GM12892 (cell line): Measurements from ENCODE around the gene LDB3. TPM values are rescaled to one million over a fixed set of nuclear protein-coding genes. Genes with fewer than 3 reads are reported as not detected.

ENCODE experiments used
- DNase-seq: peaks from one replicate; pipeline ENCODE4 v3.0.0; 2011; ENCODE audit not compliant: insufficient read length
- FAIRE-seq: peaks from 2 replicates; lab custom pipeline; 2011; peaks lifted over from hg19 to GRCh38; lab: Jason Lieb, UNC
- POLR2A ChIP-seq: IDR thresholded peaks from 2 replicates; pipeline ENCODE4 v1.6.1; 2011; ENCODE audit warnings: low read depth, low read length, control low read depth
- POLR2AphosphoS5 ChIP-seq: IDR thresholded peaks from 2 replicates; pipeline ENCODE4 v1.6.1; 2011; ENCODE audit warnings: low read depth, low read length, control low read depth
- TAF1 ChIP-seq: IDR thresholded peaks from 2 replicates; pipeline ENCODE4 v1.6.1; 2011; ENCODE audit warnings: low read depth, mild to moderate bottlenecking, control low read depth, low read length, borderline replicate concordance
- polyA plus RNA-seq: library from polyadenylated mRNA; unstranded; fragments of >200 nt; gene quantifications from one replicate; pipeline ENCODE4 v1.2.1, GENCODE V29; 2012; ENCODE audit warnings: missing spikeins, inconsistent platforms; ENCODE audit not compliant: missing spikeins

The LDB3 gene, protein sequence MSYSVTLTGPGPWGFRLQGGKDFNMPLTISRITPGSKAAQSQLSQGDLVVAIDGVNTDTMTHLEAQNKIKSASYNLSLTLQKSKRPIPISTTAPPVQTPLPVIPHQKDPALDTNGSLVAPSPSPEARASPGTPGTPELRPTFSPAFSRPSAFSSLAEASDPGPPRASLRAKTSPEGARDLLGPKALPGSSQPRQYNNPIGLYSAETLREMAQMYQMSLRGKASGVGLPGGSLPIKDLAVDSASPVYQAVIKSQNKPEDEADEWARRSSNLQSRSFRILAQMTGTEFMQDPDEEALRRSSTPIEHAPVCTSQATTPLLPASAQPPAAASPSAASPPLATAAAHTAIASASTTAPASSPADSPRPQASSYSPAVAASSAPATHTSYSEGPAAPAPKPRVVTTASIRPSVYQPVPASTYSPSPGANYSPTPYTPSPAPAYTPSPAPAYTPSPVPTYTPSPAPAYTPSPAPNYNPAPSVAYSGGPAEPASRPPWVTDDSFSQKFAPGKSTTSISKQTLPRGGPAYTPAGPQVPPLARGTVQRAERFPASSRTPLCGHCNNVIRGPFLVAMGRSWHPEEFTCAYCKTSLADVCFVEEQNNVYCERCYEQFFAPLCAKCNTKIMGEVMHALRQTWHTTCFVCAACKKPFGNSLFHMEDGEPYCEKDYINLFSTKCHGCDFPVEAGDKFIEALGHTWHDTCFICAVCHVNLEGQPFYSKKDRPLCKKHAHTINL
- 0.38 TPM for polyA plus RNA-seq

DNA sequence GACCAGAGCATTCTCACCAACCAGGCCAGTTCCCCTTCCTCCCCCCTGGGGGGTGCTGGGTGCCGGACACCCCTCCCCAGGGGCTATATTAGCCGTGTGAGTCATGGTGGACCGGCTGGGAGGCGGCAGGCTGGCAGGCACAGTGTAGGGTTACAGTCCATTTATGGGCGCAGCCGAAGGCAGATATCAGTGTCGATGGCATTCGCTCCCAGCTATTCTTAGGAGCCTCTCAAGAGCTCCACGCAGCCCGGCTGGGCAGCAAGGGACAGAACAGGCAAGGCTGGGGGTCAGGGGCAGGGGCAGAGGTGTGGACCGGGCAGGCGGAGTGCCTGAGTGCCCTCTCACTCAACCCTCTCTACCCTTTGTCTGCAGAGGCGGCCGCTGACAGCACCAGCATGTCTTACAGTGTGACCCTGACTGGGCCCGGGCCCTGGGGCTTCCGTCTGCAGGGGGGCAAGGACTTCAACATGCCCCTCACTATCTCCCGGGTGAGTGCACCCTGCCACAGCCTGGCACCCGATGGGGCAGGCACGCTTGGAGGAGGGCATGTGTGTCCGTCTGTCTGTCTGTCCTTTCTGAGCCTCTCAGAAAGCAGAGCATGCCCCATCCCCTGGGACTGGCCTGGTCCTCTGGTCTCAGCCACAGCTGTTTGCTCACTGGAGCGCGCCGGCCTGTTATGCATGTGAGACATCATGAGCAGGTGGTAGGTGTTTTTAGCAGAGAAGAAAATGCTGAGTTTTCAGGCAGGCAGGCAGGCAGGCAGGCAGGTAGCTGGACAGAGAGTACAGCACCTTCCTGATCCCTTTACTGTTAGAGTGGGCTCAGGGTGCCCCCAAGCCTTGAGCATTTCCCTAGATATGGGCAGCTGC, at the start of gene LDB3:
TSS of gene LDB3 (plus strand) at position 215 of the 869 bp plus-strand sequence. CDS start at position 396, 181 bp downstream.
- DNase-seq (no peak), FAIRE-seq (no peak)
- TF ChIP-seq POLR2A (no peak), TAF1 (no peak), POLR2AphosphoS5 (no peak)

GRCh38 chr10:86628311-86628710, 40.0 kb upstream of the LDB3 start:
- no peak for FAIRE-seq
- no peak for DNase-seq
- TF ChIP-seq POLR2A (no peak), POLR2AphosphoS5 (no peak), TAF1 (no peak)

GRCh38 chr10:86630079-86630478, 38.2 kb upstream of the LDB3 start:
- FAIRE-seq (no peak), DNase-seq (no peak)
- TF ChIP-seq POLR2AphosphoS5 (no peak), POLR2A (no peak), TAF1 (no peak)

GRCh38 chr10:86632009-86632800, 36.1 kb upstream of the LDB3 start:
- TF ChIP-seq POLR2A (no peak), TAF1 (no peak), POLR2AphosphoS5 (no peak)
- no peak for DNase-seq
- no peak for FAIRE-seq

DNA sequence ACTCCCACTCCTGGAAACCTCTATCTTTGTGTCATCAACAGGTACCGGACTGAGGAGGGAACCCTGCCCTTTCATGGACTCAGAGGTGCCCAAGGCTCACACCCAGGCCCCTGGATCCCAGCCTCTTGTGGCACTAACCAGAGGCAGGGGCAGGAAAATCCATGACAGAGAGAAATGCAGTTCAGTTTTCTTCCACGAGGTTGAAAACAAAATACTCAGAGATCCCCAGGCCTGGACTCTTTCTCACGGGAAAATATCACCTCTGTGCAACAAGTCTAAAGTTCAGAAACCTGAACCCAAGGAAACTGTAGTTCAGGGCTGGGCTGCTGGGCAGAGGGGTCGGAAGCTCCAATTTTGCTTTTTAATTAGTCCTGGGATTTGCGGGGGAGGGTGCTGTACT, 35.4 kb upstream of the LDB3 start:
- no peak for FAIRE-seq

GRCh38 chr10:86635402-86635801, 32.9 kb upstream of the LDB3 start:
- DNase-seq (no peak), FAIRE-seq (no peak)
- TF ChIP-seq TAF1 (no peak), POLR2AphosphoS5 (no peak), POLR2A (no peak)

More for the DNA sequence above, 35.4 kb upstream of the LDB3 start:
- no peak for TF ChIP-seq POLR2A
- no peak for TF ChIP-seq TAF1
- no peak for TF ChIP-seq POLR2AphosphoS5
- no peak for DNase-seq

DNA sequence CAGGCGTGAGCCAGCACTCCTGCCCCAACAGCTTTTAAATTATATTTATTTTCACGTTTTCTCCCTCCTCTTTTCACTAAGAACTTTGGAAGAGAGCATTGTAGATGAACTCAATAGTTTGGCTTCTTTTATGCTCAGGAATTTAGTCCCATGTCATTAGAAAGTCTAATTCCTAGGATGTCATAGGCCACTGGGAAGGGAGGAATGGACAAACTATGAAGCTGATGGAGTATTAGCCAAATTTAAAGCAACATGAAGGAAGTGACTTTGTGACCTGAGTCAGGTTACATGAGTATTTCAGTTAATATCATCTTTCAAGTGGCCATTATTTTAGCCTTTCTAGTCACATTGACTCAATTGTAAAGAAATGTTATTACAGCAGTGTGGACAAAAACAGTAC, 32.0 kb upstream of the LDB3 start:
- no peak for DNase-seq
- no peak for FAIRE-seq
- no peak for TF ChIP-seq POLR2A
- TF ChIP-seq TAF1, result no peak

- FAIRE-seq (no peak), DNase-seq (no peak)
- TF ChIP-seq POLR2AphosphoS5 (no peak), POLR2A (no peak), TAF1 (no peak)
These were observed 26.3 kb upstream of the LDB3 start for GRCh38 chr10:86642021-86642420.

DNA sequence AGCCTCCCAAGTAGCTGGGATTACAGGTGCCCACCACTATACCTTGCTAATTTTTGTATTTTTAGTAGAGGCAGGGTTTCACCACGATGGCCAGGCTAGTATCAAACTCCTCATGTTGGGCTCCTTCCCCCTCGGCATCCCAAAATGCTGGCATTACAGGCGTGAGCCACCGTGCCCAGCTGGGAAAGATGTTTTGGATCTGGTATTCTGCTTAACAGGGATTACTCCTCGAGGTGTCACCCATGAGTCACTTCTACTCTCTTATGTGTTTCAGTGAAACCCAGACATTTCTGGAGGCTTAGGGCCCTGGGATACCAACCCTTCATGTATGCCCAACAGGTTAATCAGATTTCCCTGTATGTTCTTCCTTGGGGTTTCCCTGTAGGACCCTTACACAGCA, 25.8 kb upstream of the LDB3 start:
- FAIRE-seq (no peak), DNase-seq (no peak)
- TF ChIP-seq POLR2AphosphoS5, result no peak
- TF ChIP-seq POLR2A, result no peak
- no peak for TF ChIP-seq TAF1

GRCh38 chr10:86644152-86644793, 24.0 kb upstream of the LDB3 start:
- FAIRE-seq (no peak), DNase-seq (no peak)
- TF ChIP-seq TAF1, result no peak
- no peak for TF ChIP-seq POLR2AphosphoS5
